ENCODE data around the gene COMMD1. TPM values are rescaled to one million over a fixed set of nuclear protein-coding genes. Genes with fewer than 3 reads are reported as not detected.

The COMMD1 gene
- polyA plus RNA-seq, 1 donor from 2014 or later = 69.1 TPM

DNA sequence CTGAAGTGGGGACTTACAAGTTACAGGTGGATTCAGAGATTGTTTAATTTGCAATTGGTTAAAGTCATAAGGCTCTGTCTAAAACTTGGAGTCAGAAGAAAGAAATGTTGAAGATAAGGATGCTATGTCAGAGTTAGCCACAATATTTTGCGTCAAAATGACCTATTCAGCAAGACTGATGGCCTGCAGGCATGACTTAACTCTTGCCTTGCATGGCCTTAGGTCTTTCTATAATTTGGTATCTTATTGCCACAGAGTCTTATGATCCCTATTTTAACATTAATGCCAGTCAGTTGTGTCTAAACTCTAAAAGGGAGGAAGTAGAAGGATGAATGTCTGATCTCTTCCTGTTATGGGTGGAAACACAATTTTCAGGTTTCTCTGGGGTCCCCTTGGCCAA lies 5.2 kb upstream of the COMMD1 start:
- TF ChIP-seq, protein P1, sequence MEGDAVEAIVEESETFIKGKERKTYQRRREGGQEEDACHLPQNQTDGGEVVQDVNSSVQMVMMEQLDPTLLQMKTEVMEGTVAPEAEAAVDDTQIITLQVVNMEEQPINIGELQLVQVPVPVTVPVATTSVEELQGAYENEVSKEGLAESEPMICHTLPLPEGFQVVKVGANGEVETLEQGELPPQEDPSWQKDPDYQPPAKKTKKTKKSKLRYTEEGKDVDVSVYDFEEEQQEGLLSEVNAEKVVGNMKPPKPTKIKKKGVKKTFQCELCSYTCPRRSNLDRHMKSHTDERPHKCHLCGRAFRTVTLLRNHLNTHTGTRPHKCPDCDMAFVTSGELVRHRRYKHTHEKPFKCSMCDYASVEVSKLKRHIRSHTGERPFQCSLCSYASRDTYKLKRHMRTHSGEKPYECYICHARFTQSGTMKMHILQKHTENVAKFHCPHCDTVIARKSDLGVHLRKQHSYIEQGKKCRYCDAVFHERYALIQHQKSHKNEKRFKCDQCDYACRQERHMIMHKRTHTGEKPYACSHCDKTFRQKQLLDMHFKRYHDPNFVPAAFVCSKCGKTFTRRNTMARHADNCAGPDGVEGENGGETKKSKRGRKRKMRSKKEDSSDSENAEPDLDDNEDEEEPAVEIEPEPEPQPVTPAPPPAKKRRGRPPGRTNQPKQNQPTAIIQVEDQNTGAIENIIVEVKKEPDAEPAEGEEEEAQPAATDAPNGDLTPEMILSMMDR (IDR thresholded peaks at IDR 0.05; ENCODE audit: poor library complexity, severe bottlenecking) = no peak
- TF ChIP-seq EP300 (conservative IDR thresholded peaks at IDR 0.05; ENCODE audit: poor library complexity, severe bottlenecking) (no peak), POLR2AphosphoS5 (IDR thresholded peaks at IDR 0.05) (no peak), TAF1 (IDR thresholded peaks at IDR 0.05; ENCODE audit: low read depth) (no peak), EZH2 (IDR thresholded peaks at IDR 0.05; ENCODE audit: borderline replicate concordance, insufficient read depth, low read length, poor library complexity, severe bottlenecking) (no peak), MXI1 (conservative IDR thresholded peaks at IDR 0.05; ENCODE audit: poor library complexity, severe bottlenecking) (no peak), RAD21 (conservative IDR thresholded peaks at IDR 0.05) (no peak), SMC3 (conservative IDR thresholded peaks at IDR 0.05; ENCODE audit: poor library complexity) (no peak)
- TF ChIP-seq, protein P2, sequence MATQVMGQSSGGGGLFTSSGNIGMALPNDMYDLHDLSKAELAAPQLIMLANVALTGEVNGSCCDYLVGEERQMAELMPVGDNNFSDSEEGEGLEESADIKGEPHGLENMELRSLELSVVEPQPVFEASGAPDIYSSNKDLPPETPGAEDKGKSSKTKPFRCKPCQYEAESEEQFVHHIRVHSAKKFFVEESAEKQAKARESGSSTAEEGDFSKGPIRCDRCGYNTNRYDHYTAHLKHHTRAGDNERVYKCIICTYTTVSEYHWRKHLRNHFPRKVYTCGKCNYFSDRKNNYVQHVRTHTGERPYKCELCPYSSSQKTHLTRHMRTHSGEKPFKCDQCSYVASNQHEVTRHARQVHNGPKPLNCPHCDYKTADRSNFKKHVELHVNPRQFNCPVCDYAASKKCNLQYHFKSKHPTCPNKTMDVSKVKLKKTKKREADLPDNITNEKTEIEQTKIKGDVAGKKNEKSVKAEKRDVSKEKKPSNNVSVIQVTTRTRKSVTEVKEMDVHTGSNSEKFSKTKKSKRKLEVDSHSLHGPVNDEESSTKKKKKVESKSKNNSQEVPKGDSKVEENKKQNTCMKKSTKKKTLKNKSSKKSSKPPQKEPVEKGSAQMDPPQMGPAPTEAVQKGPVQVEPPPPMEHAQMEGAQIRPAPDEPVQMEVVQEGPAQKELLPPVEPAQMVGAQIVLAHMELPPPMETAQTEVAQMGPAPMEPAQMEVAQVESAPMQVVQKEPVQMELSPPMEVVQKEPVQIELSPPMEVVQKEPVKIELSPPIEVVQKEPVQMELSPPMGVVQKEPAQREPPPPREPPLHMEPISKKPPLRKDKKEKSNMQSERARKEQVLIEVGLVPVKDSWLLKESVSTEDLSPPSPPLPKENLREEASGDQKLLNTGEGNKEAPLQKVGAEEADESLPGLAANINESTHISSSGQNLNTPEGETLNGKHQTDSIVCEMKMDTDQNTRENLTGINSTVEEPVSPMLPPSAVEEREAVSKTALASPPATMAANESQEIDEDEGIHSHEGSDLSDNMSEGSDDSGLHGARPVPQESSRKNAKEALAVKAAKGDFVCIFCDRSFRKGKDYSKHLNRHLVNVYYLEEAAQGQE (IDR thresholded peaks at IDR 0.05; ENCODE audit: borderline replicate concordance) = no peak
- no peak overlapping the region for H3K4me2 ChIP-seq (ENCODE audit: low read length)

DNA sequence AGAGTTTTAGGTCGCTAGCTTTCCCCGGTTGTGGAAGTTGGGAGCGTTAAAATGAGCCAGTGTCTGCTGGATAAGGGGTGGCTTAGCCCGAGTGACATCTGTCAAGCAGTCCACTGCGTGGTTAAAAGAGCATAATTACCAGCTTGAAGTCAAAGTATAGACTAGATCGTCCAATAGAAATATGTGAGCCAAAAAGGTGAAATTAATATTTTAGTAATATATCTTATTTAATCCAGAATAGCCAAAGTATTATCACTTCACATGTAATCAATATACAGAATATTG lies 654 bp downstream of the COMMD1 start:
- H3K9ac ChIP-seq (ENCODE audit: low read length) = peak overlapping the region; percentile 63
- TF ChIP-seq EP300 (conservative IDR thresholded peaks at IDR 0.05; ENCODE audit: poor library complexity, severe bottlenecking) (no peak), POLR2AphosphoS5 (IDR thresholded peaks at IDR 0.05) (no peak), MXI1 (conservative IDR thresholded peaks at IDR 0.05; ENCODE audit: poor library complexity, severe bottlenecking) (no peak), SMC3 (conservative IDR thresholded peaks at IDR 0.05; ENCODE audit: poor library complexity) (no peak), EZH2 (IDR thresholded peaks at IDR 0.05; ENCODE audit: borderline replicate concordance, insufficient read depth, low read length, poor library complexity, severe bottlenecking) (no peak), TAF1 (IDR thresholded peaks at IDR 0.05; ENCODE audit: low read depth) (no peak), RAD21 (conservative IDR thresholded peaks at IDR 0.05) (no peak)
- TF ChIP-seq, protein P2 (IDR thresholded peaks at IDR 0.05; ENCODE audit: borderline replicate concordance) = no peak
- TF ChIP-seq, protein P1 (IDR thresholded peaks at IDR 0.05; ENCODE audit: poor library complexity, severe bottlenecking) = no peak
- peak overlapping the region; percentile 46 for H3K4me2 ChIP-seq (ENCODE audit: low read length)
- no peaks in the 10 kb centered on the region for H4K20me1 ChIP-seq (ENCODE audit: insufficient read depth)
- H3F3A ChIP-seq (ENCODE audit: insufficient read depth, low read length, poor library complexity, severe bottlenecking) = no peaks in the 10 kb centered on the region
- H3K36me3 ChIP-seq (ENCODE audit: insufficient read depth, low read length) = no peaks in the 10 kb centered on the region
- no peaks in the 10 kb centered on the region for H3K27me3 ChIP-seq (ENCODE audit: insufficient read depth, low read depth, low read length)
- H2AFZ ChIP-seq (ENCODE audit: low read depth, low read length) = peak overlapping the region; percentile 31
- no peaks in the 10 kb centered on the region for H3K9me2 ChIP-seq (ENCODE audit: insufficient read depth, low read length)
- no peak overlapping the region for H3K27ac ChIP-seq (ENCODE audit: low read length)
- no peaks in the 10 kb centered on the region for H3K9me3 ChIP-seq (ENCODE audit: low read length)
- peaks cover 8% of the 10 kb centered on the region for H3K79me2 ChIP-seq (replicated peaks; ENCODE audit: insufficient read depth, low read length)
- peak overlapping the region; percentile 76 for H3K4me3 ChIP-seq (ENCODE audit: low read length)

More for the DNA sequence above, 5.2 kb upstream of the COMMD1 start:
- Histone ChIP-seq H3K9ac (ENCODE audit: low read length) (no peak overlapping the region), H3K9me3 (ENCODE audit: low read length) (no peaks in the 10 kb centered on the region), H4K20me1 (ENCODE audit: insufficient read depth) (no peaks in the 10 kb centered on the region), H3K36me3 (ENCODE audit: insufficient read depth, low read length) (no peaks in the 10 kb centered on the region), H2AFZ (ENCODE audit: low read depth, low read length) (no peak overlapping the region), H3K27me3 (ENCODE audit: insufficient read depth, low read depth, low read length) (no peaks in the 10 kb centered on the region), H3K9me2 (ENCODE audit: insufficient read depth, low read length) (no peaks in the 10 kb centered on the region), H3K79me2 (replicated peaks; ENCODE audit: insufficient read depth, low read length) (no peaks in the 10 kb centered on the region), H3K27ac (ENCODE audit: low read length) (no peak overlapping the region), H3K4me3 (ENCODE audit: low read length) (no peak overlapping the region), H3F3A (ENCODE audit: insufficient read depth, low read length, poor library complexity, severe bottlenecking) (no peaks in the 10 kb centered on the region)
